Neural progenitor cell (in vitro differentiated cells): ENCODE data around the gene ARHGAP19.

ENCODE experiments used
- CTCF ChIP-seq: fragments of 200-600 bp; sonication (generic); IDR thresholded peaks from 2 replicates; pipeline ENCODE4 v1.5.1; 2017; ENCODE audit warnings: antibody characterized with exemption, mild to moderate bottlenecking
- EZH2phosphoT487 ChIP-seq: fragments of 200-600 bp; sonication (generic); IDR thresholded peaks from 2 replicates; pipeline ENCODE4 v1.6.1; 2017; ENCODE audit warnings: antibody characterized with exemption

GRCh38 chr10:97180363-97180755, 112.1 kb downstream of the ARHGAP19 start:
- TF ChIP-seq CTCF (no peak), EZH2phosphoT487 (no peak)
